PC-3 (cell line): ENCODE measurements around the gene TCF12.
"Not testable (repeated sequence)": the region's sequence is repeated elsewhere in the genome, so short reads cannot be mapped to it uniquely, and the experiment has no call there.

Experiments used
- CTCF ChIP-seq: fragments of 300-600 bp; sonication (generic); conservative IDR thresholded peaks from 2 replicates; pipeline ENCODE4 v1.5.1; 2017; ENCODE audit warnings: antibody characterized with exemption, low read depth, mild to moderate bottlenecking, low read length
- EZH2 ChIP-seq: fragments of 300-600 bp; sonication (generic); IDR thresholded peaks from one replicate; pipeline ENCODE4 v1.6.1; 2017; ENCODE audit warnings: antibody characterized with exemption, mild to moderate bottlenecking, low read length; ENCODE audit not compliant: unreplicated experiment
- EZH2phosphoT487 ChIP-seq: fragments of 300-600 bp; sonication (generic); IDR thresholded peaks from 2 replicates; pipeline ENCODE4 v1.6.1; 2018; ENCODE audit warnings: mild to moderate bottlenecking, antibody characterized with exemption, low read length, borderline replicate concordance

DNA sequence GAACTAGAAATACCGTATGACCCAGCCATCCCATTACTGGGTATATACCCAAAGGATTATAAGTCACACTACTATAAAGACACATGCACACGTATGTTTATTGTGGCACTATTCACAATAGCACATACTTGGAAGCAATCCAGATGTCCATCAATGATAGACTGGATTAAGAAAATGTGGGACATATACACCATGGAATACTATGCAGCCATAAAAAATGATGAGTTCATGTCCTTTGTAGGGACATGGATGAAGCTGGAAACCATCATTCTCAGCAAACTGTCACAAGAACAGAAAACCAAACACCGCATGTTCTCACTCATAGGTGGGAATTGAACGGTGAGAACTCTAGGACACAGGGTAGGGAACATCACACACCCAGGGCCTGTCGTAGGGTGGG is 36.6 kb downstream of the TCF12 start:
- not testable (repeated sequence) for TF ChIP-seq EZH2phosphoT487, CTCF, EZH2
